ENCODE measurements around the gene NCAM1.
A peak's percentile ranks its signal among the peaks of the same experiment; 100 is the strongest.
"Not testable (repeated sequence)": the region's sequence is repeated elsewhere in the genome, so short reads cannot be mapped to it uniquely, and the experiment has no call there.

NCAM1 gene

DNA sequence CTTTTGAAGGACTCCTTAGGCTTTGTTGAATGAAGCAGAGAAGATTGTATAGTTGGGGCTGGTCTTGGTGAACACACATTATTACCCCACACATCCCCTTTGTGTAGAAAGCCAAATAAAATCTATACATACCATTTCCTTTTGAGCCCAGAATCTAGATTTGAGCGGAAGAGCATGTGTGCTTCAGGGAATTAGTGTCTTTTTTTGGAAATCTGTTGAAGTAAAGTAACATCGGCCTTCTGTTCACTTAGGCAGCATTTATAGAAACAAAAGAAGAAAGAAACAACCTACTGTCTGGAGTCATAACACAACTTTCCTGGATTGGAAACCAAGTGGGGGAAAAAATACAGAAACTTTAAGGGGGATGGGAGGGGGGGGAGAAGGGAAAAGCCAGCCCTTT lies 315.2 kb downstream of the NCAM1 start:
- no peak for DNase-seq (ENCODE audit: low read depth in 2 of 2)

DNA sequence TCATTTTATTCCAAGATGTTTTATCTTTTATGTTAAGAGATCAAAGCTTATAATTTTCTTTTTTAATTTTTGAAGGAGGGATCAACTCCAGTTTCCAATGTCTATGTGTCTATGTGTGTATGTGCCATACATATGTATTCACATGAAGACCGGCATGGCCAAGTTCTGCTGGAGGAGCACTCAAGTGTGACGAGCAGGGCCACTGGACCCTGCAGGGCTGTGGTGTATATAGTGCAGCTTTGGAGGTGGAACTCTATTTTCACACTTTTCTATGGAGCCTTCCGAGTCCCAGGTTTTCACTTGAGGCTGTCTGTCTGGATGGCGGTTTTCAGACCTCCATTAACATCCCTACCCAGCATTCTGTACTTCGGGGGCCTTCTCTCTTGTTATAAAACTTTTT lies 316.7 kb downstream of the NCAM1 start:
- DNase-seq (ENCODE audit: low read depth in 2 of 2) = no peak

DNA sequence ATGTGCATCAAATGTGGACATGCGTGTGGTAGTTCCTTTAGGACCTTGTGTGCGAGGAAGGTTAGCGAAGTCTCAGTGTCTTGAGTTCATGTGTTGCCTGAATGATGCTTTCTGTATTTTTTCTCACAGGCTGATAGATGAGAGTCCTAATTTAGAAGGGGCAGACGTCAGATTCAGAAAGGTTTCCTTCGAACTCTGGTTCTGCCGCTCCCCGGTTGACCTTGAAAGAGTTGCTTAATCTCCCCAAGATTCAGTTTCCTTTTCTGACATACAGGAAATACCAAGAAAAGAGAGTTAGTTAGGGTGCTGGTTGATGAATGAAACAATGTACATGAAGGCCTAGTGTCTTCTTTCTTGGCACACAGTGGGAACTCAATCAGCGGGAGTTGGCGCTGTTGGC lies 317.3 kb downstream of the NCAM1 start:
- no peak for DNase-seq (ENCODE audit: low read depth in 2 of 2)

DNA sequence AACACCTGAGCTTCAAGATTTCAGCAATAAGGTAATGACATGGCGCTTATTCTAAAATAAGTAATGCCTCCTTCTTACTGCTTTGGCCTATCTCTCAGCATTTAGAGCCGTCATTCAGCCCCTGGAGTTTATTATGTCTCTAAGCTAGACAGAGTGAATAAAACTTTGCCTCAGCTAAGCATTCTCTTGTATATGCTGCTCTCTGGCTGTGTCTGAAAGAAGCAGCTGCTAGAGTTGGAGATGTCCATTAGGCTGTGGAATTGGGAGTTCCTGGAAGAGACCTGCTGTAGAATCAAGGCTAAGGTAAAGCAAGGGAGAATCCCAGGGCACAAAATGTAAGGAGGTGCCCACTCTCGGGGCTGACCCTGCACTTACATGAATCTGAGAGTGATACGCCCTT lies 317.7 kb downstream of the NCAM1 start:
- no peak for DNase-seq (ENCODE audit: low read depth in 2 of 2)

DNA sequence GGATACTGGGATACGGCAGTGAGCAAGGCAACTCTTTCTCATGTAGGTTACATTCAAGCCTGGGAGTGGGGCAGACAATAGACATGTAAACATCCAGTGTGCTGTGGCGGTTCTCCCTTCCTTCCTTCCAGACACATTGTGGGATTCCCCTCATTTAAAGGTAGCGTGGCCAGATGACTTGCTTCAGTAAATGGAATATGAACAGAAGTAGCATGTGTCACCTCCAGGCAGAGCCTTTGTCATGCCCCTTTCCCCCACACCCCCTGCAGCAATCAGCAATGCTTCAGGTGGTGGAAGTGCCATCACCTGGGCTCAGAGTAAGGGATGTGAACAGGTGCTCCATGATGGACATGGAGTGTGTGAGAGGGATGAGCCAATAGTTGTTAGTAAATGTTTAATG lies 318.4 kb downstream of the NCAM1 start:
- no peak for DNase-seq (ENCODE audit: low read depth in 2 of 2)

DNA sequence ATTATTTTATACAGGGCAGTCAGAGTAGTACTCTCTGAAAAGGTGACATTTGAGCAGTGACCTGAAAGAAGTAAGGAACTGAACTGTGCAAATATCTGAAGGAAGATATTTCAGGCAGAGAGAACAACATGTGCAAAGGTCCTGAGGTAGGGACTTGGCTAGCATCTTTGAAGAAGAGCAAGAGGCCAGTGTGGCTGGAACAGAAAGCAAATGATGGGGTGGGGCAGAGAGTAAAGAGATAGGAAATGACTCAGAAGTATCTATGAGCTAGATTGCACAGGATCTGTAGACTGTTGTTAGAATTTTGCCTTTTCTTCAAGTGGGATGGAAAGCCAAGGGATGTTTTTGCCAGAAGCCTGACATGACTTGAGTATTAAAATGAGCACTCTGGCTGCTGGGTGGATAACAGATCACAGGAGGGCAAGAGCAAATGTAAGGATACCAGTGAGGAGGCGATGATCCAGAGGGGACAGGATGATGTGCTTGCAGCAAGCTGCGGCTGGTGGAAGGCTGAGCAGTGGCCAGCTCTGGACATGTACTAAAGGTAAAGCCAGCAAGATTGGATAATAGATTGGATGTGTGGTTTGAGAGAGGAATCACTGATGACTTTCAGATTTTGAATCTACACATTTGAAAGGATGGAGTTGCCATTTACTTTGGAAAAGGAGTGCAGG lies 320.0 kb downstream of the NCAM1 start:
- DNase-seq (ENCODE audit: low read depth in 2 of 2) = no peak

DNA sequence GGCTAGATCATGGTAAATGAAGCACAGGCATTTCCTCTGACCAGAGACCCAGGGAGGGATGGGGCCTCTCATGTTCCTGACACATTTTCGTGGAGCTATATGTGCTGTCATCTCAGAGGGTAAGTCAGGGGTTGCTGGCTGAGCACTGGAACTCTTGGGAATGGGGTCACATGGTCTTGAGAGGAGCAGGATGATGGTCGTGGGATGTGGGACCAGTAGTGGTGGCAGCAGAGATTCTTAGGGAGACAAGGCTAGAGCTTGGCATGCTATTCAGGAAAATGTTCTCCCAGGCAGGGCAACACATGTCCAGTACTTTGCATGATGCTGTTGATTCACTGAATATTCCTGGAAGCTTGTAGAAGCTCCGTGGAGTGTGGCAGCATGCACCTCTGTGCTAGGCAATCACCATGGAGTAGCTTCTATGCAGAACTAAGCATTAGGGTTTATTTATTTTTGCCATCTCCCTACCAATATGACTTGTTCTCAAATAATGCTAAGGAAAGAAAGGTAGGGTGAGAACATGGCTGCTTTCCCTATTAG lies 321.7 kb downstream of the NCAM1 start:
- DNase-seq (ENCODE audit: low read depth in 2 of 2) = no peak

DNA sequence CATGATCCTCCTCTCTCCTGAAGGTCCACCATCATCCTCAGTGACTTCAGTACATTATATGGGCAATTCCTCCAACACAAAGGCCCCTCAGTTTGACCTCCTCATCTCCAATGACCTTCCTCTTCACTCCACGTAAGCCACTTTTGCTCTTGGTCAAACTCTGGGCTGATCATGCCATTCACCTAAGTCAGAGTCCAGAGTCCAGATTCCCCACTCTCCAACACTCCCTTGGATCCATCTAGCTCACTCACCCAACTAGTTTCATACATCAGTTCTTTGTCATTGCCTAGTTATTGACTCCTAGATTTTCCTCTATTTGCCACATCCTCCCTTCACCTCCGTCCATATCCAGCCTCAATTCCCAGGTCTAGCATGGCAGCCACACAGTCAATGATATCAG lies 322.7 kb downstream of the NCAM1 start:
- DNase-seq (ENCODE audit: low read depth in 2 of 2) = no peak

DNA sequence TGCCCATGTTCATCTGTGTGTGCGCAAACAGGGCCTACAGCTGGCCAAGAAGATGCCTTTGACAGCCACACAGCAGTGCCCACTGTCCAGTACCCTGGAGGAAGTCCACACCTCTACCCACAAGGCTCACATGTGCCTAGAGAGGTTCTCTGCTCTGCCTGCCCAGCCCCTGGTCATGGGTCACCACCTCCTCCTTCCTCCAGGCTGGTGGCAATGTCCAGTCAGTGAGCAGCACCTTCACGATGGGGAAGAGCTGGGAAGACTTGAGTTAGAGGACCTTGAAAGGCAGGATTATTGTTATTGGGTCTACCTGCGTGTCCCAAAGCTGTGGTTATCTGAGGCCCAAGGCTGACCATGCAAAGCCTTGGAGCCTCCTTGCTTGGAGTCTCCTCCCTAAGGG lies 324.8 kb downstream of the NCAM1 start:
- no peak for DNase-seq (ENCODE audit: low read depth in 2 of 2)

DNA sequence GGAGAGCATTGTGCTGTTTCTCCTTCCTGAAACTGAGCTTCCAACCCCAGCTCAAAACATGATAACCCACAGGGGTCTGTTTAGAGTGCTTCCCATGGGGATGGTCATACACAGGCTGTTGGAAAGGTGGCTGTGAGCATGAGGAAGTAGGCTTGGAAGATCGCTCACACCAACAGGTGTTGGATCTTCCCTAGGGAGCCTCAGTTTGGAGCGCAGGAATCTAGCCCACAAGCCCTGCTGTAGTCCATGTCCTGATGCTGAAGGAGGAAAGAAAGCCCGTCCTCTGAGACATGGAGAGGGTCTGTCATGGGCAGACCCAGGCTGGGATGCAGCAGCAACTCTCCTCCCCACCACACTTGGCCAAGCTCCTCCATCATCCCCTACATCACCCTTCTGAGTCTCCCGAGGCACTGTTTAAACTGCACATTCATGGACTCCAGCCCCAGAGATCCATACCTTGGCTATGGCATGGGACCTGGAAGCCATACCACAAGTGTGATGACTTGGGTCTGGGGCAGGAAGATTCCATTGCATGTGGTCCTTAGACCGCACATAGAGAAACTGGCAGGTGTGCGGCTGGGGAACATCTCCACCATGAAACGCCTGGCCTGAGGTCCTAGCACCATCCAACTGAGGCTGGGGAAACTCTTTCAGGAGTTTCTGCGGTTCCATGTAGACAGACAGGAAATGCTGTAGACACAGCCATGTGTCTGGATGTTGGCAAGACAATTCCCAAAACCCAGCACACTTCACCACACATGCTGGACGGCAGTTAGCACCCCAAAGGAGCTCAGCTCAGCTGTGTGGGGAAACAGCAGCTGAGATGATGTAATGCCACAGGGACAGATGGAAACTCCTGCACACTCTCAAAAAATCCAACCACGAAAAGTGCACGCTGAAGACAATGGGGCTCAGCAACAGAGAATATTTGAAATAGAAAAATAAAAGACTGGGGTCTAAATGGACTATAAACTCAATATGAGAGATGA lies 325.6 kb downstream of the NCAM1 start:
- DNase-seq (ENCODE audit: low read depth in 2 of 2) = no peak

DNA sequence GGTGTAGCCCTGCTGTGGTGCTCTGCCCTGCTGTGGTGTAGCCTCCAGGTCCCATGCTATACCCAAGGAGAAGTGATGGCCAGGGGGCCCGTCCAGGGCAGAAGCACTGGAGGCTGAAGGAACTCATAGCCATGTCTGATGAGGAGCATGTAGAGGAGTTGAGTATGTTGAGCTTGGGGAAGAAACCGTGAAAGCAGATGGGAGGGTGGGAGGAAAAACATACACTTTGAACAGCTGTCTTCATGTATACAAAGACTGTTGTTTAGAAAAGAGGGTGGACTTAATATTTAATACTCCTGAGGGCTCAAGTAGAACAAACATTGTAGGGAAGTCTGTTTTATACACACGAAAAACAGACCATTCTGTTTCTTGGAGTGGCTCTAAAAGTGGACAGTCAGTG lies 326.6 kb downstream of the NCAM1 start:
- DNase-seq (ENCODE audit: low read depth in 2 of 2) = no peak

DNA sequence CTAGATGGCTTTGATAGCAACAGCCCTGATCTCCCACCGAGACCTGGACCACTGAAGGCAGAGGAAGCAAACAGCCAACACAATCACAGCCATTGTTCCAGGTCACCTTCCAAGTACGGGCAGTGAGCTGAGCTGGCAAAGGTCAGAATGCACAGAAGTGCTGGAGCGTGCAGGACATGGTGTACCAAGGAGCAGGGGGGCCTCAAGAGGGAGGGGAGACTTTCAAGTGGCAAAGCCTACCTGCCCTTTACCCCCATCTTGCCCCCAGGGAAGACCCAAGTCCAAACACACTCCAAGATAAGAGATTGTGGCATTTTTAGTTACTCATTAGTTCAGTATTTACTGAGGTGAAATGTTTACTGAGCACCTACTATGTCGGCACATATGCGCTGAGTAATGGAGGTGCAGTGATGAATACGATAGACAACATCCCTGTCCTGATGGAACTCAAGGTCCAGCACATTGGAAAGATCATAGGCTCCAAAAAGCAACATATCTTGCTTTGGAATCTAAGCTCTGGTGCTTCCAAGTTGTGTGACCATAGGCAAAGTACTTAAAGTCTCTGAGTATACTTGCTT lies 327.2 kb downstream of the NCAM1 start:
- no peak for DNase-seq (ENCODE audit: low read depth in 2 of 2)

DNA sequence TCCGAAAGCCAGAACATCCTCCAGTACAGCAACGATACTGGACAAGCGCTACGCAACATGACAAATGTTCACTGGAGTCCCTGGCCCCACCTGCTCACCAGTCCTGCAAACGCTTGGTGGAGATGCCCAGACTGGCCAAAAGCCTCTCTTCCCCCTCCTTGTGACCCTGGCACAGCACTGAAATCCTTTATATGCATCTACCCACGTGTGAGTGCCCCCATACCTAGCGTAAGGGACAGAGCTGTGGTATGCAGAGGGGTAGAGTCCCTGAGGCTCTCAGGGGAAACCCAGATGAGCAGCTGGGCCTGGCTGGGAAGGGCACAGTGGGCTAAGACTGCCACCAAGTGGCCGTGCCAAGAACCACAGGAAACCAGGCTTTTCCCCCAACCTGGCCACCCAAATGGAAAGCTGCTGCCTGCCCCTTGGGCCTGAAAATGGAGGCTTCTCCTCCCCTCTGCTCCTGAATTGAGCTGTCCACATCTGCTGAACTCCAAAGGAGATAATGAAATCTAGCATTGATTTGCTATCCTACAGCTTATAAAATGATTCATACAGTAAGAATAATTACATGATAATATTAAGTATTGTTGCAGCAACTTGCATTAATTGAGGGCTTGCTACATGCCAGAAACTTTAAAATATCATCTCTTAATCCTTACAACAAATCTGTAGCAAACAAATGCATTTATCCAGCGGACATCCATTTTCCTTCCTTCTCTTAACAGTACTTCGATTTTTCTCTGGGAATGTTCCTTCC lies 328.4 kb downstream of the NCAM1 start:
- DNase-seq (ENCODE audit: low read depth in 2 of 2) = peak; percentile 14 to 39

DNA sequence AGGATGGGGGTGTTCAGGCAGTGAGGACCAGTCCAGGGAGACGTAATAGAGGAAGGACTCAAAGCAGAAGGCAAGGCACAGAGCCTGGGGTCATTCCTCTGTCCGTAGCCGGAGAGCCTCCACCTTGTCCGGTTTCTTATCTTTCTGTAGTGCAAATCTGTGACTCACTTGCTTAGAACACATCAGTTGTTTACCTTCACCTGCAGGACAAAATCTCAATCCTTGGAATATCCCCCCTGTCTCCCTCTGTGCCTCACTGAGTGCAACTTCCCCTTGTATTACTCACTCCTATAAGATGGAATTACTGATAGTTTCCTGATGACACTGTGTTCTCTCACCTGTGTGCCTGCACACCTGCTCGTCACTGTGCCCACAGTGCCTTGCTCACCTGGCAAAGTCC lies 332.7 kb downstream of the NCAM1 start:
- DNase-seq (ENCODE audit: low read depth in 2 of 2) = no peak

DNA sequence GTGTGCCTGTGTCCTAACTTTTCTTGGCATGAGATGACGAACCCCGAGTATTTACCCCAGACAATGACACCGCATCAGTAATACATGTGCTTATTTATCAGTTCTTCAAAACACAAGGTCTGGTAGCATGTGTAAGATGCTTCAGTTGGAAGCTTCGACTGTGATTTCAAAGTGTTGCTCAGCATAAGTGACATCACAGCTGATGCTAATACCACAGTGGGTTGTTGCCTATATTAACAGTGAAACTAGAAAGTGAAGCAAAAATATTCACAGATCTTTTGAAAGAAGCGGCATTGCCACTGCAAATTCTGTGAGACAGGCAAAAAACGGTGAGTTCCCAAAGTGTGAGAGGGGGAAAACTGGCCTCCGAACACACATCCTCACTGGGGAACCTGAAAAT lies 334.8 kb downstream of the NCAM1 start:
- no peak for DNase-seq (ENCODE audit: low read depth in 2 of 2)

DNA sequence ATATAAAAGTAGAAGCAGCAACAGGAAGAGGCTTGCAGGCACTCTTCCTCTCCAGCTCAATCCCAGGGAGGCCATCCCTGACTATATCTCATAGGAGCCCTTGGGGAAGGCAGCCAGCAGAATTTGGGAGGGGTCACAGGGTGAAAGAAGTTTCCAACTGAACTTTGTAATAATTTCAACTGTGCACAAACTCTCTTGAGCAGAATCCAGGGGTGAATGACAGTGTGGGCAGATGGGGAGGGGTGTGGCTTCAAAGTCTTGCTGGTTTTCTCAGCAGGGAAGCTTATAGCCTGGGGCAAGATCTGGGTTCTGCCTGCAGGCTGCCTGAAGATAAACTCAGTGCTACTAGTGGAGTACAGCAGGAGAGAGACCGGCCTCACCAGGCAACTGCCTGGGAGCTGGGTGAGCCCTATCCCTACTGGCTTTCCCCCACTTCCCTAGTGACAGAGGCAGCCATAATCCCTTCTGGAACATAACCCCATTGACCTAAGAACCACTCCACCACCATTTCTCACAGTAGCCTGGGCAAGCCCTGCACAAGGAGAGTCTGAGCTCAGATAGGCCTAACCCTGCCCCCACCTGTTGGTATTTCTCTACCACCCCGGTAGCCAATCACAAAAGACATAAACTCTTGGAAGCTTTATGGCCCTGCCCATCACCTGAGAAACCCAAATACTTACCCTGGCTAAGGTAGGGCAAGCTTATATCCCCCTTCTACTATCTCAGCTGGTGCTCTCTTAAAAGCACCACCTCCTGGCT lies 335.4 kb downstream of the NCAM1 start:
- no peak for DNase-seq (ENCODE audit: low read depth in 2 of 2)

DNA sequence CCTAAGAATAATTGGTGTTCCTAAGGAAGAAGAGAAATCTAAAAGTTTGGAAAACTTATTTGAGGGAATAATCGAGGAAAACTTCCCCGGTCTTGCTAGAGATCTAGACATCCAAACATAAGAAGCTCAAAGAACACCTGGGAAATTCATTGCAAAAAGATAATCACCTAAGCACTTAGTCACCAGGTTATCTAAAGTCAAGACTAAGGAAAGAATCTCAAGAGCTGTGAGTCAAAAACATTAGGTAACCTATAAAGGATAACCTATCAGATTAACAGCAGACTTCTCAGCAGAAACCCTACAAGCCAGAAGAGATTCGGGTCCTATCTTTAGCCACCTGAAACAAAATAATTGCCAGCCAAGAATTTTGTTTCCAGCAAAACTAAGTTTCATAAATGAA lies 337.3 kb downstream of the NCAM1 start:
- DNase-seq (ENCODE audit: low read depth in 2 of 2) = not testable (repeated sequence)

DNA sequence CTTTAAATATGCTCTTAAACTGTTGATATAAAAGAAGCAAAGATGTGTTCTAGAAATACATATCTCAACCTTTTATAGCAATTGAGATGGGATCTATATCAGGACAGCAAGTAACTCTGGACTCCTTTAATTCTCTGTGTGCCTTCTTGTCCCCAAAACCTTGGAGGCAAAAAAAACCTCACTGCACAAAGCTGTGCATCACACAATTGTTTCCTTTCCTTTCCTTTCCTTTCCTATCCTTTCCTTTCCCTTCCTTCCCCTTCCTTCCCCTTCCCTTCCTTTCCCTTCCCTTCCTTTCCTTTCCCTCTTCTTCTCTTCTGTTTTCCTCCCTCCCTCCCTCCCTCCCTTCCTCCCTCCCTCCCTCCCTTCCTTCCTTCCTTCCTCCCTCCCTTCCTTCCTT lies 343.7 kb downstream of the NCAM1 start:
- no peak for DNase-seq (ENCODE audit: low read depth in 2 of 2)

DNA sequence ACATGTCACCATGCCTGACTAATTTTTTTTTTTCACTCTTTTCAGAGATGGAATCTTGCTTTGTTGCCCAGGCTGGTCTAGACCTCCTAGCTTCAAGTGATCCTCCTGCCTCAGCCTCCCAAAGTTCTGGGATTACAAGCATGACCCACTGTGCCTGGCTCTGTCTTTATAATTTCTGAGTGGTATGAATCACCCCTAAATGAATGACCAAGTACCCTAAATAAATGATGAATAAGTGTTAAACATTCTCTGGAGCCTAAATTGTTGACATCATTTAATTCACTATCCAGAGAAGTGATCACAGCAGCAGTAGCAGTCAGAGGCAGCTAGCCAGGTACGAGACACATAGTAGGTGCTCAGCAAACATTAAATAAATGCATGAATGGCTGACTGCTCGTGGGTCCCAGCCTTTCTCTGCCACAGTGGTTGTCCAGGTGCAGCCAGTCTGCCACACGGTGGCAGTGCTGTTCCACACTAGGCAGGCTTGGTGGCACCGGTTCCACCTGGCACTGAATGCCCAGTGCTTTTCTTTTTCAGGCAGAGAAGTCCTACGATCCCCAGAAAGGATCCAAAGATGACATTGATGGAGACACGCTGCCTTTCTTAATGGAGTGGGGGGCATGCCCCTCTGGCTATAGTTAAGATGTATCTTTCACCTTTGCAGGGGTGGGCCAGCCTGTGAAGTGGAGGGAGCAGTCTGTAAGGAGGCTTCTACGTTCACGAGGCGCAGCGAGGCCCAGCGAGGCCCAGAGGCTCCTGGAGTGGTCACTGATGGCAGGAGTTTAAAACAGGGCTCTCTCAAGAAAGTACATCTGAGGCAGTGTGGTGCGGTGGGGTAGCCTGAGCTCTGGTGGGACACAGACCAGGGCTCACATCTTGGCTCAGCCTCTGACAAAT lies 344.5 kb downstream of the NCAM1 start:
- DNase-seq (ENCODE audit: low read depth in 2 of 2) = peak; percentile 22 to 45

DNA sequence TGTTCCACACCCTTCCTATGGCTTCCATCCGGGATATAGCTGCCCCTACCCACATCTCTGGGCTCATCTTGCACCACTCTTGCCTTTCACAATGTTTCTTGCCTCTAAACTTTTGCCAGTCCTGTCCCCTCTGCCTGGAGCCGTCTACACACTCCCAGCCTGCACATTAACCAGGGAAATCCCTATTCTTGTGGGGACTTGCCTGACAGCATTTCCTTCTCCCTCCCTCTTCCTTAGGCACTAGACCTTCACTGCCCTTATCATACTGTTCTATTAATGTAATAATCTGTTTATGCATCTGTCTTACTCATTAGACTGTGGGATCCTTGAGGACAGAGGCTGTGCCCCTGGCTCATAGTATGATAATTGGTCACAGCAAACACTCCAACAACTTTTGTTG lies 347.4 kb downstream of the NCAM1 start:
- DNase-seq (ENCODE audit: low read depth in 2 of 2) = no peak
